Measurements from ENCODE around the gene PSMC3IP.
"Not testable (repeated sequence)": the region's sequence is repeated elsewhere in the genome, so short reads cannot be mapped to it uniquely, and the experiment has no call there.

PSMC3IP gene, protein sequence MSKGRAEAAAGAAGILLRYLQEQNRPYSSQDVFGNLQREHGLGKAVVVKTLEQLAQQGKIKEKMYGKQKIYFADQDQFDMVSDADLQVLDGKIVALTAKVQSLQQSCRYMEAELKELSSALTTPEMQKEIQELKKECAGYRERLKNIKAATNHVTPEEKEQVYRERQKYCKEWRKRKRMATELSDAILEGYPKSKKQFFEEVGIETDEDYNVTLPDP

DNA sequence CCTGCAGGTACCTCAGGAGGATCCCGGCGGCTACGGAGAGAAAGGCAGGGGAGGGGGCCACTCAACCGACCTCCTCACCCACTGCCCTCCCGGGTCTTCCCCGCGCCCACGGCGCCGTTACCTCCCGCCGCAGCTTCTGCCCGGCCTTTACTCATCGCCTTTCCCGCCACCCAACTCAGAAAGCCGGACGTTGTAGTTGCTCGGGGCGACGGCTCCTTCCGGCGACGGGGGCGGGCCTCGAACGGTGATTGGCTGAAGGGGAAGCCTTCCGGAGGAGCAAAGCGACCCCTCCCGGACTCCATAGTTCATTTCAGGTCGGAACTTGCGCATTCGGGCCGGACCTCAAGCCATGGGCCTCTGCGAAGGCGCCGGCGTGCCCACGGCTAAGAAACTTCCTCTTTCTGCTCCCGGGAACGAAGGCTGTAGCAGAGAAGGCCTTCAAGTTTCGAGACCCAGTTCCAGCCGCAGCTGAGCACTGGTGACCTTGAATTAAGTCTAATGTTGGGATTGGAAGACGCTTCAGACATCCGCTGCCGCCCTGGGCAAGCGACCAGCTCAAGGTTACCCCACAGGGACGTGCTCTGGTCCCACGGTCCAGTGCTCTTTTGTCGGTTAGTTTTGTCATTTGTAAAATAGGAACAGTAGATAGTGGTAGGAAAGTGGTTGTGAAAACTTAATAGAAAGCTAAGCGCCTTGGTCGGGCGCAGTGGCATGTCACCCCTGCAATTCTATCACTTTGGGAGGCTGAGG, at the start of gene PSMC3IP:
Gene PSMC3IP, minus strand, starts transcription at position 198 of the 750 bp plus-strand sequence. Its CDS starts 43 bp downstream, at position 155.
- peak; percentile 96 to 97 for DNase-seq
- peak; percentile 85 for TF ChIP-seq POLR2A (IDR thresholded peaks at IDR 0.05; ENCODE audit: low read length)
- no peak for TF ChIP-seq GATA1 (IDR thresholded peaks at IDR 0.05; ENCODE audit: low read depth, low read length)

DNA sequence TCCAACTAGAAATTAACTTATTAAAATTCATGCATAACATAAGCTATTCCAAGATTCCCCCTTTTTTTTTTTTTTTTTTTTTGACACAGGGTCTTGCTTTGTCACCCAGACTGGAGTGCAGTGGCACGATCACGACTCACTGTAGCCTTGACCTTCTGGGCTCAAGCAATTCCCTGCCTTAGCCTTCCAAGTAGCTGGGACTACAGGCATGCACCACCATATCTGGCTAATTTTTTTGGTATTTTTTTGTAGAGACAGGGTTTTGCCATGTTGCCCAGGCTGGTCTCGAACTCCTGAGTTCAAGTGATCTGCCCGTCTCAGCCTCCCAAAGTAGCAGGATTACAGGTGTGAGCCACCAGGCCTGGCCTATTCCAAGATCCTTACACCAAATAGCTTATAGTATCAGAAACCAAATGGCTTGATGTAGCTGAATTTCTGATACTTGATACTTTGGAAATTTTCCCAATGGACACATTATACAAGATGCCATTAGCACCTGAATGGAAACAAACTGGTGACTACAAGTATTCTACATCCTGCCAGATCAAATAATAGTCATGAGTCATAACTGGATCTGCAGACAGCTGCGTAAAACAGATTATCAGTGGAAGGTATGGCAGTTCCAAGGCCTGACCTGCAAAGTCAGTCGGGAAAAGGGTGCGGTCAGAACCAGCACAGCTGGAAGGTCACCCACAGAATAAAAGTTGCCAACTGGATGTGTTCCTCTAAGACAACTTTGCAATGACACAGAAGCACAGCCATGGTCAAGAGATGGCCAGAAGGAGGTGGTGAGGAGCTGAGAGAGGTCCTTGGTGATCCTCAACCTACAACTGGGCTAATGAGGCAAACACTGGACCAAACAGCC, 46.4 kb upstream of the PSMC3IP start:
- TF ChIP-seq GATA1 (IDR thresholded peaks at IDR 0.05; ENCODE audit: low read depth, low read length) (no peak), POLR2A (IDR thresholded peaks at IDR 0.05; ENCODE audit: low read length) (peak; percentile 79)
- peak; percentile 89 to 96 for DNase-seq

DNA sequence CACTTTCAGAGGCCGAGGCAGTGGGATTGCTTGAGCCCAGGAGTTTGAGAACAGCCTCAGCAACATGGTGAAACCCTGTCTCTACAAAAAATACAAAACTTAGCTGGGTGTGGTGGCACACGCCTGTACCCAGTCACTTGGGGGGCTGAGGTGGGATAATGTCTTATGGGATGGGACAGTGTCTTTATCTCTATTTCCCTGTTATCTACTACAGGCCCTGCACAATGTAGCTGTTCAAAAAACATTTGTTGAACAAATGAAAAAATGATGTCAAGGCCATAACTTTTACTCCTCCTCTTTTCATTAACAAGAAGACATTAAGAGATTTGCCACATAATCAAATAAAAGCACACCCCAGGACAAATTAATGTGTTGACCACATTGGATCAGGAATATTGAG, 45.7 kb upstream of the PSMC3IP start:
- peak; percentile 33 to 48 for DNase-seq
- TF ChIP-seq GATA1 (IDR thresholded peaks at IDR 0.05; ENCODE audit: low read depth, low read length) (no peak), POLR2A (IDR thresholded peaks at IDR 0.05; ENCODE audit: low read length) (no peak)

DNA sequence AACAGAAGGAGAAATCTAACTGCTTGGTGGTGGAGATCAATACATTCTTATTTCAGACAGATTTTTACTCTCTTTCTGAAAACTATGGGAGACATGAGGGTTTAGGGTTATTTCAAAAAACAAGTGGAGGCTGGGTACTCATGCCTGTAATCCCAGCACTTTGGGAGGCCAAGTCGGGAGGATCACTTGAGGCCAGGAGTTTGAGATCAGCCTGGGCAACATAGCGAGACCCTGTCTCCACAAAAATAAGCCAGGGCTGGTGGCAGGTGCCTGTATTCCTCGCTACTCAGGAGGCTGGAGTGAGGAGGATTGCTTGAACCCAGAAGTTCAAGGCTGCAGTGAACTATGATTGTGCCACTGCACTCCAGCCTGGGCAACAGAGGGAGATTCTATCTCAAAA, 44.5 kb upstream of the PSMC3IP start:
- DNase-seq, result not testable (repeated sequence)

DNA sequence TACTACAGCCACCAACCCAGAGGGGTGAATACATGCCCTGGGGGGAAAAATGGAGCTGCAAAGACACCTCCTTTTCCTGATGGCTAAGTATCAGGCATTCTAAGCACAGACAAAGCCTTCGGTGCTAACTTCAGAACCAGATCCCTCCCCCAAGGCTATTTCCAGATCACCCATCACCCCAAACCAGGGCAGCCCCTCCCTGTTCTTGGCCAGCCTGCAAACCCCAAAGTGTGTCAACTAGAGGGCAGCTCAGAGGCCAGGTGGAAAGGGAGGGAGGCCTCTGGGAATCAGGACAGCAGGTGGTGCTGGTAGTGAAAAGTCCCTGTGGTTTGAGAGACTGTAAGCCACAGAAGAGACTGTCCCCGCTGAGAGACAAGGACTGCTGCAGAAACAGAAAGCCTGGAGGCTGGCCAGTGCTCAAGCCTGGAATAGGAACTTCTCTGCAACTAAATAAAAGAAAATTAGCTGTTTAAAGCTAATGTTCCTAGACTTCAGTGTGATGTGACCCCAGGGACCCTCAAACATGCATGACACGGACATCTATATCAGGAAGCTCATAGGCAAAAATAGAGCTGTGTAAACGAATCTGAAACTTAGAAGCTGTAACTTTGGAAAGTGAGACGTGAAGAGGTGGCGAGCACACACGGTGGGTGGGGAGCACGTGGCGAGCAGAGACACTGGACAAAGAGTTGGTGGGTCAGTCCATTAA, 41.1 kb upstream of the PSMC3IP start:
- peak; percentile 63 to 65 for DNase-seq
- no peak for TF ChIP-seq POLR2A (IDR thresholded peaks at IDR 0.05; ENCODE audit: low read length)
- TF ChIP-seq GATA1 (IDR thresholded peaks at IDR 0.05; ENCODE audit: low read depth, low read length), result no peak

DNA sequence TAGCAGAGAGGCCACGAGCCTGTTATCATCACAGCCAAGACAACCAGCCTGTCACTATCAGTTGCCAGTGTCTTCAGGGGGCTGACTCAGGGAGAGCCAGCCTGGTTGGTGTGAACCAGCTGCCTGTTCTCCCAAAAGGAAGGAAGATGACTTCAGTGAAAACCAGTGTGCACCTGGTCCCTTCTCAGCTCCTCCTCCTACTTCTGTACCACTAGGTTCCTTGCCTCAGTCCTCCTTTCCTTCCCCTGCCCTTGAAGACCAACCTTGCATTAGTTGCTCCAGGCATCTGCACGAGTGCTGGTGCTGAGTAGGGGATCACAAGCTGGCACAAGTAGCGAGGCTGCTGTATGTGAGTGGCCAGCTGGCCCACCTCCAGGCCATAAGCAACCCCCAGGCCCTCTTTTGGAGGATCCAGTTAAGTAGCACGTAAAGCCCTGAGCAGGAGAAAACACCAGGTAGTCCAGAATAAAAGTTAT, 40.5 kb upstream of the PSMC3IP start:
- TF ChIP-seq GATA1 (IDR thresholded peaks at IDR 0.05; ENCODE audit: low read depth, low read length), result peak; percentile 11
- TF ChIP-seq POLR2A (IDR thresholded peaks at IDR 0.05; ENCODE audit: low read length), result peak; percentile 84
- peak; percentile 91 to 96 for DNase-seq

DNA sequence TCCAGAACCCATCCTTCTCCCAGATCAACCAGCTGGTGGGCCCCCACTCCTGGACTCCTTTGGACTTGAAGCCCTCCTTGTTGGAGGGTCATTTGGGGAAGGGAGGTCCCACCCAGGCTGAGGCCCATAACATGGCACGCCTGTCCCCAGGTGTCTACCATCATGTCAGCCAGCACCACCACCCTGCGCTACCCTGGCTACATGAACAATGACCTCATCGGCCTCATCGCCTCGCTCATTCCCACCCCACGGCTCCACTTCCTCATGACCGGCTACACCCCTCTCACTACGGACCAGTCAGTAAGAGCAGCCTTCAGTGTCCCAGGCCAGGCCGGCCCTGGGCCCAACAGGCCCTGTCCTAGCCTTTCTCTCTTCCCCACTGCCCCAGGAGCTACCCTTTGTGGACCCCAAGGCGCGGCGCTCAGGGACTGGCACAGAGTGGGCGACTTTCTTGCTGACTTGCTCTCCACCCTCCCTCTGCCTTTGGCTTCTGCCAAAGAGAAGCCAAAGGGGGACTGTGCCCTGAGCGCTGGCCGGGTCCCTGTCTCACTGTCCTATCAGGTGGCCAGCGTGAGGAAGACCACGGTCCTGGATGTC, 36.3 kb upstream of the PSMC3IP start:
- DNase-seq, result no peak
- TF ChIP-seq GATA1 (IDR thresholded peaks at IDR 0.05; ENCODE audit: low read depth, low read length) (no peak), POLR2A (IDR thresholded peaks at IDR 0.05; ENCODE audit: low read length) (no peak)

DNA sequence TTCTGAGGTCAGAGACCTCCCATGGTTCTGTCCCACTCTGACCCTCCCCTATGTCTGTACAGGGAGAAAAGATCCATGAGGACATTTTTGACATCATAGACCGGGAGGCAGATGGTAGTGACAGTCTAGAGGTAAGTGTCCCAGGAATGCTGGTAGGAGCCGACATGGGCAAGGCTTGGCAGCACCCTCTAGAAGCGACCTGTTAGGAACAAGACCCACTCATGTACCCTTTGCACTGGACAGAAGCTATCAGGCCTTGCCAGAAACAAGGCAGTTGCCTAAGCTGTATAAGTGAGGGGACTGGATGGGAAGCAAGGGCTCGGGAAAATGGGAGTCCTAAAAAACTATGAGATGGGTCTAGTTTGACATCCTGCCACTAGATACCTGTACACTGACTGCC, 34.5 kb upstream of the PSMC3IP start:
- TF ChIP-seq POLR2A (IDR thresholded peaks at IDR 0.05; ENCODE audit: low read length), result peak; percentile 53
- no peak for TF ChIP-seq GATA1 (IDR thresholded peaks at IDR 0.05; ENCODE audit: low read depth, low read length)
- no peak for DNase-seq

DNA sequence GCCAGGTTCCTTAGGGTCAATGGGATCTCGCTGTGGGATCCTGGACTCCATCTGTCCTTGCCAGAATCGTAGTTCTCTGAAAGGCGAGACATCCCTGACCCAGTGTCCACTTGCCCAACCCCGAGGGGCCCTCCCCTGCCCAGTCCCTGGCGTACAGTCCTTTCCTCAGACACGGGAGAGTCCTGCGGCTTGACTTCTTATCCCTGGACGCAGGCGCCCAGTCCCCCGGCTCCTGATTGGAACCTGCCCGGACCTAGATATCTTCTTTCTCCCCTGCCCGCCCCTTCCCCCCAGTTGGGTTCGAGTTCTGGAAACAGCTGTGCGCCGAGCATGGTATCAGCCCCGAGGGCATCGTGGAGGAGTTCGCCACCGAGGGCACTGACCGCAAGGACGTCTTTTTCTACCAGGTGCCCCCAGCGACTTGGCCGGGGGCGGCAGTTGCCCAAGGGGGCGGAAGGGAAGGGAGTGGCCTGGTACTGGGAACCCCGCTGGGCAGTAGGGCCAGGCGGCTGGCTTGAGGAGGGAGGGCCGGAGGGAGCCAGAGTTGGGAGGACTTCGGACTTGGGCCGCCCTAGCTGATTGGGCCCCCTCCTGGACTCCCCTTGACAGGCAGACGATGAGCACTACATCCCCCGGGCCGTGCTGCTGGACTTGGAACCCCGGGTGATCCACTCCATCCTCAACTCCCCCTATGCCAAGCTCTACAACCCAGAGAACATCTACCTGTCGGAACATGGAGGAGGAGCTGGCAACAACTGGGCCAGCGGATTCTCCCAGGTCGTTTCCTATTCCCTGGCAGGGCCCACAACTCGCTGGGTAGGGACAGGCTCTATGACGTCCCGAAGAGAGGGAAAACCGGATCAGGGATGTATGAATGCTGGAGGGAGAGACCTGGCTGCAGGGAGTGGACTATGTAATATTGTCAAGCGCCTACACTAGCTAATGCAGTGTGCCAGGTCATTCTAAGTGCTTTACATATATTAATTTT, 32.6 kb upstream of the PSMC3IP start:
- DNase-seq, result peak; percentile 80 to 84
- peak; percentile 67 for TF ChIP-seq POLR2A (IDR thresholded peaks at IDR 0.05; ENCODE audit: low read length)

DNA sequence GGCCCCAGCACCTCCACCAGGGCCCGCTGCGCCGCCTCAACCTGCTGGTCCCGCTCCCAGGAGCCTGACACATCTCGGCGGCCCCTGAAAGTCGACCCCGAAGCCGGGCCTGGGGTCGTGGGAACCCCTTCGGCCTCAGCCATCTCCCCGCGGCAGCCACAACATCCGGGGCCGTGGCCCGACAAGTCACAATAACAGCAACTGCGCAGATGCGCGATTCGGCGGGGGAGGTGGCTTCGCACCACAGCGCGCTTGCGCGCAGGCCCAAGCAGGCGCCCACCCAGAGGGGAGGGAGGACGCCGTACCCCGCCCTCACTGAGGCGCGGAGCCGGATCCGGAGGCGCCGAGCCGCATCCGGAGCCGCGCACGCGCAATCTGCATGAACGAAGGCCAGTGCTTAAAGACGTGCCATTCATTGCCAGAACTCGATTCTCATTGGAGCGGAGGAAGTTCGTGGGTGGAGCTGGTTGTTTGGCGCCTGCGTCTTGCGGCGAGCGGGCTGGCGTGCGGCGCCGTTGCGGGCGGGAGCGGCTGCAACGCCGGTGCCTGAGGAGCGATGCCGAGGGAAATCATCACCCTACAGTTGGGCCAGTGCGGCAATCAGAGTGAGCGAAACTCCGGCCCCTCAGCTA, 31.8 kb upstream of the PSMC3IP start, which contains the start of the genes RETREG3 and TUBG1:
Gene RETREG3, minus strand, starts transcription at position 193 of the 632 bp plus-strand sequence. Its CDS starts 50 bp downstream, at position 143.
Gene TUBG1, plus strand, starts transcription at position 502 of the 632 bp plus-strand sequence. Its CDS starts 55 bp downstream, at position 557.
- TF ChIP-seq POLR2A (IDR thresholded peaks at IDR 0.05; ENCODE audit: low read length) (peak; percentile 100), GATA1 (IDR thresholded peaks at IDR 0.05; ENCODE audit: low read depth, low read length) (no peak)
- DNase-seq, result peak; percentile 99 to 100

All from erythroblast (primary cell).